Gastrocnemius medialis (tissue), 4 donors: ENCODE results near the gene NOL9. TPM values are rescaled to one million over a fixed set of nuclear protein-coding genes. Genes with fewer than 3 reads are reported as not detected.

ENCODE experiments used
- ATAC-seq, 2 donors: fragments of 150-250 bp; one replicate each; pipeline ENCODE4 v1.9.1; 2016
- DNase-seq, 2 donors: peaks; one replicate each; pipeline ENCODE4 v3.0.0-alpha.2; 2019
- H3K27ac ChIP-seq, 4 donors: fragments of 200-600 bp; sonication (generic); 1 replicate in 1 of 4; 2 replicates in 3 of 4; pipeline ENCODE4 v1.5.1; 2016 to 2018; ENCODE audit warnings: mild to moderate bottlenecking in 2 of 4, moderate library complexity in 1 of 4
- H3K27me3 ChIP-seq, 3 donors: fragments of 200-600 bp; sonication (generic) in 2 of 3; 1 replicate in 1 of 3; 2 replicates in 2 of 3; pipeline versions ENCODE4 v1.5.1 to v1.6.0; 2016 to 2019; ENCODE audit warnings: mild to moderate bottlenecking in 1 of 3, moderate library complexity in 1 of 3
- H3K36me3 ChIP-seq, 2 donors: fragments of 200-600 bp; sonication (generic) in 1 of 2; one replicate each; pipeline ENCODE4 v1.5.1; 2017 to 2018
- H3K4me1 ChIP-seq, 2 donors: fragments of 200-600 bp; sonication (generic) in 1 of 2; one replicate each; pipeline ENCODE4 v1.5.1; 2016 to 2017; ENCODE audit warnings: mild to moderate bottlenecking in 2 of 2
- H3K4me3 ChIP-seq, 4 donors: fragments of 200-600 bp; sonication (generic) in 3 of 4; 1 replicate in 1 of 4; 2 replicates in 3 of 4; pipeline ENCODE4 v1.5.1; 2016 to 2019; ENCODE audit warnings: mild to moderate bottlenecking in 2 of 4
- H3K9me3 ChIP-seq, 3 donors: fragments of 200-600 bp; sonication (generic) in 2 of 3; 1 replicate in 1 of 3; 2 replicates in 2 of 3; pipeline ENCODE4 v1.5.1; 2016 to 2019
- CTCF ChIP-seq, 5 experiments: fragments of 450-650 bp in 3 of 5; fragments of 200-600 bp in 2 of 5; sonication (generic) in 2 of 5; IDR thresholded peaks in 4 of 5; conservative IDR thresholded peaks in 1 of 5; 1 replicate in 4 of 5; 2 replicates in 1 of 5; pipeline ENCODE4 v1.5.1; 2016 to 2019; ENCODE audit warnings: antibody characterized with exemption in 5 of 5, mild to moderate bottlenecking in 3 of 5, moderate library complexity in 3 of 5
- POLR2A ChIP-seq, 2 donors: fragments of 450-650 bp; IDR thresholded peaks; one replicate each; pipeline ENCODE4 v1.6.1; 2017; ENCODE audit warnings: antibody characterized with exemption in 2 of 2, mild to moderate bottlenecking in 2 of 2, moderate library complexity in 2 of 2
- in situ Hi-C, 4 donors: fragments of 200-750 bp; cut with MboI; loops; one replicate each; pipeline versions ENCODE4 v1.15.0 to v1.8.0; 2017; ENCODE audit warnings: low sequenced_read_pairs in 4 of 4
- intact Hi-C: fragments of 100-400 bp; cut with DNase I; formaldehyde crosslinking; loops from one replicate; pipeline ENCODE4 v1.15.1; 2023; ENCODE audit warnings: low total_unique reads
- total RNA-seq, 4 donors: library from RNA; depleted of rRNA; stranded (reverse); fragments of >200 nt; gene quantifications; one replicate each; pipeline versions ENCODE4 v1.1.0 to v1.2.3, GENCODE V29; 2016

The NOL9 gene
- total RNA-seq, 4 donors from 2014 or later = 13.6 to 33.0 (median 21.9) TPM

- in situ Hi-C loops = no loop called here
- ATAC-seq (no peak), DNase-seq (no peak)
- no peak overlapping the region for H3K27ac ChIP-seq
- H3K27me3 ChIP-seq = no peaks in the 10 kb centered on the region
- TF ChIP-seq POLR2A (IDR thresholded peaks at IDR 0.05) = no peak
- TF ChIP-seq CTCF (IDR thresholded peaks at IDR 0.05 in 4 of 5, conservative IDR thresholded peaks at IDR 0.05 in 1 of 5) = no peak
- H3K4me1 ChIP-seq = peaks cover 0 to 9% of the 10 kb centered on the region in 2 donors
- H3K9me3 ChIP-seq = no peaks in the 10 kb centered on the region
- no peaks in the 10 kb centered on the region for H3K36me3 ChIP-seq
- intact Hi-C loops = no loop called here
- H3K4me3 ChIP-seq = no peak overlapping the region
These were observed 44.9 kb downstream of the NOL9 start for GRCh38 chr1:6509220-6509918.

- Histone ChIP-seq H3K27me3 (no peaks in the 10 kb centered on the region), H3K4me1 (peaks cover 0 to 9% of the 10 kb centered on the region in 2 donors), H3K36me3 (no peaks in the 10 kb centered on the region), H3K27ac (no peak overlapping the region), H3K9me3 (no peaks in the 10 kb centered on the region), H3K4me3 (no peak overlapping the region)
- DNase-seq = no peak
- ATAC-seq = no peak
- no peak for TF ChIP-seq CTCF (IDR thresholded peaks at IDR 0.05 in 4 of 5, conservative IDR thresholded peaks at IDR 0.05 in 1 of 5)
- no peak for TF ChIP-seq POLR2A (IDR thresholded peaks at IDR 0.05)
- in situ Hi-C loops = no loop called here
- intact Hi-C loops = no loop called here
These were observed 45.5 kb downstream of the NOL9 start for GRCh38 chr1:6508816-6509189.

GRCh38 chr1:6508154-6508815 lies 46.0 kb downstream of the NOL9 start:
- DNase-seq (no peak), ATAC-seq (peak; percentile 56 to 66)
- Histone ChIP-seq H3K9me3 (no peaks in the 10 kb centered on the region), H3K4me1 (peaks cover 0 to 8% of the 10 kb centered on the region in 2 donors), H3K27me3 (no peaks in the 10 kb centered on the region), H3K4me3 (no peak overlapping the region), H3K27ac (no peak overlapping the region), H3K36me3 (no peaks in the 10 kb centered on the region)
- in situ Hi-C loops = no loop called here
- TF ChIP-seq CTCF (IDR thresholded peaks at IDR 0.05 in 4 of 5, conservative IDR thresholded peaks at IDR 0.05 in 1 of 5) (no peak), POLR2A (IDR thresholded peaks at IDR 0.05) (no peak)
- intact Hi-C loops = no loop called here

GRCh38 chr1:6507461-6507911 lies 46.8 kb downstream of the NOL9 start:
- TF ChIP-seq CTCF (IDR thresholded peaks at IDR 0.05 in 4 of 5, conservative IDR thresholded peaks at IDR 0.05 in 1 of 5) = no peak
- no peak for TF ChIP-seq POLR2A (IDR thresholded peaks at IDR 0.05)
- ATAC-seq (no peak), DNase-seq (no peak)
- Histone ChIP-seq H3K27ac (no peak overlapping the region), H3K9me3 (no peaks in the 10 kb centered on the region), H3K36me3 (no peaks in the 10 kb centered on the region), H3K4me3 (no peak overlapping the region), H3K4me1 (peaks cover under 1 to 4% of the 10 kb centered on the region in 2 donors), H3K27me3 (no peaks in the 10 kb centered on the region)
- in situ Hi-C loops = no loop called here
- intact Hi-C loops = no loop called here
